Natural killer cell treated with Interleukin-12 subunit alpha and Interleukin-12 subunit beta and Interleukin-15 and Interleukin-18, amount 100 ng/mL, for 72 hours (primary cell): ENCODE measurements around the gene TBC1D8. TPM values are rescaled to one million over a fixed set of nuclear protein-coding genes. Genes with fewer than 3 reads are reported as not detected.

Experiments
- ATAC-seq, 2 donors: fragments of 150-1000 bp; cut with Tn5 transposase in 1 of 2; sonication (Bioruptor Pico), chemical (Tn5 transposase) in 1 of 2; 2 replicates each; pipeline ENCODE4 v1.10.0; 2021
- DNase-seq: peaks from one replicate; pipeline ENCODE4 v3.0.0; 2022; ENCODE audit warnings: low spot score
- H3K27ac Mint-ChIP-seq, 2 donors: 1 replicate in 1 of 2; 2 replicates in 1 of 2; pipeline ENCODE4 v1.8.0; 2022; ENCODE audit warnings: mixed read lengths in 2 of 2, mild to moderate bottlenecking in 1 of 2, moderate library complexity in 1 of 2
- H3K27me3 Mint-ChIP-seq, 2 donors: 1 replicate in 1 of 2; 2 replicates in 1 of 2; pipeline ENCODE4 v1.8.0; 2022; ENCODE audit warnings: mixed read lengths in 2 of 2
- H3K36me3 Mint-ChIP-seq: one replicate; pipeline ENCODE4 v1.8.0; 2022; ENCODE audit warnings: mixed read lengths
- H3K4me1 Mint-ChIP-seq, 2 donors: 1 replicate in 1 of 2; 2 replicates in 1 of 2; pipeline ENCODE4 v1.8.0; 2022; ENCODE audit warnings: low read depth in 2 of 2, mixed read lengths in 2 of 2, mild to moderate bottlenecking in 1 of 2
- H3K4me3 Mint-ChIP-seq: one replicate; pipeline ENCODE4 v1.8.0; 2022; ENCODE audit warnings: mixed read lengths
- H3K9me3 Mint-ChIP-seq: 2 replicates; pipeline ENCODE4 v1.8.0; 2022; ENCODE audit warnings: mixed read lengths
- total RNA-seq, 2 donors: library from RNA; stranded (reverse); gene quantifications; one replicate each; pipeline ENCODE4 v1.2.3, GENCODE V29; 2022

TBC1D8 gene
- total RNA-seq, 2 donors from 2014 or later = 0.29 to 0.56 TPM

GRCh38 chr2:101002562-101003277 lies 148.5 kb downstream of the TBC1D8 start:
- H3K27me3 Mint-ChIP-seq = peaks cover 0 to 4% of the 10 kb centered on the region in 2 donors
- peak overlapping the region; percentile 90 to 96 for H3K27ac Mint-ChIP-seq
- DNase-seq = no peak
- H3K4me1 Mint-ChIP-seq = peaks cover 45 to 47% of the 10 kb centered on the region in 2 donors
- peaks cover 44% of the 10 kb centered on the region for H3K36me3 Mint-ChIP-seq
- H3K4me3 Mint-ChIP-seq = peak overlapping the region; percentile 95
- ATAC-seq = no peak
- no peaks in the 10 kb centered on the region for H3K9me3 Mint-ChIP-seq

- DNase-seq = peak; percentile 98
- Mint-ChIP-seq H3K4me3 (peak within 1 kb of the TSS; percentile 95), H3K27me3 (peaks cover 0 to 4% of the 10 kb centered on the region in 2 donors), H3K27ac (peak within 1 kb of the TSS; percentile 90 to 96), H3K36me3 (peaks cover 39% of the 10 kb centered on the region), H3K9me3 (no peaks in the 10 kb centered on the region), H3K4me1 (peaks cover 43 to 45% of the 10 kb centered on the region in 2 donors)
- peak; percentile 97 to 99 for ATAC-seq
Observed at GRCh38 chr2:101001691-101002561, 149.3 kb downstream of the TBC1D8 start, which contains the start of gene RPL31. Gene RPL31, plus strand, starts transcription at chr2:101002289. Its CDS starts 413 bp downstream, at chr2:101002702.

- H3K27me3 Mint-ChIP-seq = peaks cover 0 to 4% of the 10 kb centered on the region in 2 donors
- no peaks in the 10 kb centered on the region for H3K9me3 Mint-ChIP-seq
- peak overlapping the region in 1 of 2 donors; percentile 40 for H3K27ac Mint-ChIP-seq
- no peak for DNase-seq
- H3K4me3 Mint-ChIP-seq = no peak overlapping the region
- no peak for ATAC-seq
- H3K36me3 Mint-ChIP-seq = peaks cover 25% of the 10 kb centered on the region
- peaks cover 31 to 32% of the 10 kb centered on the region in 2 donors for H3K4me1 Mint-ChIP-seq
Observed at GRCh38 chr2:100999995-101000394, 151.2 kb downstream of the TBC1D8 start.

- H3K9me3 Mint-ChIP-seq = no peaks in the 10 kb centered on the region
- H3K36me3 Mint-ChIP-seq = peaks cover 7% of the 10 kb centered on the region
- peaks cover 13 to 14% of the 10 kb centered on the region in 2 donors for H3K4me1 Mint-ChIP-seq
- peaks cover 0 to 4% of the 10 kb centered on the region in 2 donors for H3K27me3 Mint-ChIP-seq
- H3K4me3 Mint-ChIP-seq = no peak overlapping the region
- DNase-seq (no peak), ATAC-seq (no peak)
- no peak overlapping the region for H3K27ac Mint-ChIP-seq
Observed at GRCh38 chr2:100998235-100998573, 153.0 kb downstream of the TBC1D8 start.

GRCh38 chr2:100997509-100998234 lies 153.5 kb downstream of the TBC1D8 start:
- Mint-ChIP-seq H3K4me3 (no peak overlapping the region), H3K27me3 (peaks cover 0 to 4% of the 10 kb centered on the region in 2 donors), H3K27ac (no peak overlapping the region), H3K9me3 (no peaks in the 10 kb centered on the region), H3K4me1 (peaks cover 8 to 10% of the 10 kb centered on the region in 2 donors), H3K36me3 (peaks cover 2% of the 10 kb centered on the region)
- DNase-seq (no peak), ATAC-seq (no peak)

GRCh38 chr2:100995309-100996075 lies 155.7 kb downstream of the TBC1D8 start:
- Mint-ChIP-seq H3K27me3 (peaks cover 0 to 4% of the 10 kb centered on the region in 2 donors), H3K27ac (no peak overlapping the region), H3K36me3 (no peaks in the 10 kb centered on the region), H3K9me3 (no peaks in the 10 kb centered on the region), H3K4me1 (peaks cover 0 to 5% of the 10 kb centered on the region in 2 donors), H3K4me3 (no peak overlapping the region)
- no peak for ATAC-seq
- DNase-seq = no peak

GRCh38 chr2:100993294-100993693 lies 157.9 kb downstream of the TBC1D8 start:
- peaks cover 0 to 5% of the 10 kb centered on the region in 2 donors for H3K4me1 Mint-ChIP-seq
- no peak overlapping the region for H3K4me3 Mint-ChIP-seq
- H3K36me3 Mint-ChIP-seq = no peaks in the 10 kb centered on the region
- no peak for ATAC-seq
- DNase-seq = no peak
- H3K9me3 Mint-ChIP-seq = no peaks in the 10 kb centered on the region
- no peaks in the 10 kb centered on the region for H3K27me3 Mint-ChIP-seq
- no peak overlapping the region for H3K27ac Mint-ChIP-seq

- Mint-ChIP-seq H3K4me1 (peaks cover 0 to 5% of the 10 kb centered on the region in 2 donors), H3K27ac (no peak overlapping the region), H3K27me3 (no peaks in the 10 kb centered on the region), H3K36me3 (no peaks in the 10 kb centered on the region), H3K4me3 (no peak overlapping the region), H3K9me3 (no peaks in the 10 kb centered on the region)
- ATAC-seq (no peak), DNase-seq (no peak)
Observed at GRCh38 chr2:100992262-100992661, 158.9 kb downstream of the TBC1D8 start.

- Mint-ChIP-seq H3K9me3 (no peaks in the 10 kb centered on the region), H3K4me1 (peaks cover 0 to 5% of the 10 kb centered on the region in 2 donors)
Observed at GRCh38 chr2:100991404-100991773, 159.8 kb downstream of the TBC1D8 start.

GRCh38 chr2:100990650-100991403 lies 160.4 kb downstream of the TBC1D8 start:
- Mint-ChIP-seq H3K27ac (no peak overlapping the region), H3K9me3 (no peaks in the 10 kb centered on the region), H3K4me1 (peaks cover 0 to 5% of the 10 kb centered on the region in 2 donors), H3K36me3 (no peaks in the 10 kb centered on the region), H3K4me3 (no peak overlapping the region), H3K27me3 (no peaks in the 10 kb centered on the region)
- peak in 1 of 2 donors; percentile 26 for ATAC-seq
- DNase-seq = no peak

More at GRCh38 chr2:100991404-100991773, 159.8 kb downstream of the TBC1D8 start:
- DNase-seq = no peak
- H3K27me3 Mint-ChIP-seq = no peaks in the 10 kb centered on the region
- no peak overlapping the region for H3K27ac Mint-ChIP-seq
- ATAC-seq = no peak
- H3K36me3 Mint-ChIP-seq = no peaks in the 10 kb centered on the region
- H3K4me3 Mint-ChIP-seq = no peak overlapping the region

- peaks cover 0 to 5% of the 10 kb centered on the region in 2 donors for H3K4me1 Mint-ChIP-seq
- H3K27me3 Mint-ChIP-seq = peaks cover under 1 to 3% of the 10 kb centered on the region in 2 donors
- H3K27ac Mint-ChIP-seq = no peak overlapping the region
- DNase-seq (no peak), ATAC-seq (no peak)
- H3K9me3 Mint-ChIP-seq = no peaks in the 10 kb centered on the region
- no peaks in the 10 kb centered on the region for H3K36me3 Mint-ChIP-seq
- no peak overlapping the region for H3K4me3 Mint-ChIP-seq
Observed at GRCh38 chr2:100990166-100990565, 161.0 kb downstream of the TBC1D8 start.

- Mint-ChIP-seq H3K4me1 (peaks cover 0 to 5% of the 10 kb centered on the region in 2 donors), H3K27ac (no peak overlapping the region), H3K36me3 (no peaks in the 10 kb centered on the region), H3K4me3 (no peak overlapping the region), H3K9me3 (no peaks in the 10 kb centered on the region), H3K27me3 (peaks cover 4 to 8% of the 10 kb centered on the region in 2 donors)
- ATAC-seq = no peak
- DNase-seq = no peak
Observed at GRCh38 chr2:100989666-100990065, 161.5 kb downstream of the TBC1D8 start.
